ENCODE results near the gene AGAP1. TPM values are rescaled to one million over a fixed set of nuclear protein-coding genes. Genes with fewer than 3 reads are reported as not detected.

Gene AGAP1
- total RNA-seq, 2 experiments from 2014 or later = 0.95 to 1.1 TPM

GRCh38 chr2:235514627-235515363 is 21.0 kb downstream of the AGAP1 start:
- intact Hi-C loops (cut with micrococcal nuclease) = no loop called here
- H3K27me3 Mint-ChIP-seq (ENCODE audit: low read depth) = peaks cover 10% of the 10 kb centered on the region
- H3K36me3 Mint-ChIP-seq (ENCODE audit: low read depth) = no peaks in the 10 kb centered on the region
- DNase-seq = no peak
- H3K9me3 Mint-ChIP-seq = peaks cover 4% of the 10 kb centered on the region
- no peaks in the 10 kb centered on the region for H3K4me1 Mint-ChIP-seq (ENCODE audit: low read depth)
- CTCF ChIA-PET = interaction anchor here (0.5 kb wide), 1 partner anchor 928 kb away, joined by 3 read pairs; no protein-coding TSS in a partner anchor
- H3K4me3 Mint-ChIP-seq = no peak overlapping the region
- H3K27ac Mint-ChIP-seq = no peak overlapping the region

- Mint-ChIP-seq H3K27ac (no peak overlapping the region), H3K27me3 (ENCODE audit: low read depth) (peaks cover 10% of the 10 kb centered on the region), H3K9me3 (peaks cover 3% of the 10 kb centered on the region), H3K4me3 (no peak overlapping the region), H3K4me1 (ENCODE audit: low read depth) (no peaks in the 10 kb centered on the region), H3K36me3 (ENCODE audit: low read depth) (no peaks in the 10 kb centered on the region)
- intact Hi-C loops (cut with micrococcal nuclease) = no loop called here
- DNase-seq = no peak
- CTCF ChIA-PET = no interaction called here
Observed at GRCh38 chr2:235515364-235515742, 21.5 kb downstream of the AGAP1 start.

GRCh38 chr2:235515821-235516220 is 22.0 kb downstream of the AGAP1 start:
- intact Hi-C loops (cut with micrococcal nuclease) = no loop called here
- no peaks in the 10 kb centered on the region for H3K4me1 Mint-ChIP-seq (ENCODE audit: low read depth)
- CTCF ChIA-PET = no interaction called here

GRCh38 chr2:235516257-235516656 is 22.4 kb downstream of the AGAP1 start:
- peaks cover 3% of the 10 kb centered on the region for H3K9me3 Mint-ChIP-seq
- CTCF ChIA-PET = no interaction called here
- DNase-seq = no peak
- intact Hi-C loops (cut with micrococcal nuclease) = no loop called here
- H3K27ac Mint-ChIP-seq = no peak overlapping the region
- H3K4me1 Mint-ChIP-seq (ENCODE audit: low read depth) = no peaks in the 10 kb centered on the region
- H3K4me3 Mint-ChIP-seq = no peak overlapping the region
- peaks cover 9% of the 10 kb centered on the region for H3K27me3 Mint-ChIP-seq (ENCODE audit: low read depth)
- no peaks in the 10 kb centered on the region for H3K36me3 Mint-ChIP-seq (ENCODE audit: low read depth)

More at GRCh38 chr2:235515821-235516220, 22.0 kb downstream of the AGAP1 start:
- H3K27ac Mint-ChIP-seq = no peak overlapping the region
- DNase-seq = no peak
- no peaks in the 10 kb centered on the region for H3K36me3 Mint-ChIP-seq (ENCODE audit: low read depth)
- H3K4me3 Mint-ChIP-seq = no peak overlapping the region
- H3K27me3 Mint-ChIP-seq (ENCODE audit: low read depth) = peaks cover 8% of the 10 kb centered on the region
- peaks cover 3% of the 10 kb centered on the region for H3K9me3 Mint-ChIP-seq

GRCh38 chr2:235518322-235519090 is 24.7 kb downstream of the AGAP1 start:
- peaks cover 3% of the 10 kb centered on the region for H3K9me3 Mint-ChIP-seq
- no peak overlapping the region for H3K27ac Mint-ChIP-seq
- no peaks in the 10 kb centered on the region for H3K36me3 Mint-ChIP-seq (ENCODE audit: low read depth)
- no peak for DNase-seq
- intact Hi-C loops (cut with micrococcal nuclease) = no loop called here
- H3K27me3 Mint-ChIP-seq (ENCODE audit: low read depth) = peaks cover 12% of the 10 kb centered on the region
- H3K4me3 Mint-ChIP-seq = no peak overlapping the region
- no peaks in the 10 kb centered on the region for H3K4me1 Mint-ChIP-seq (ENCODE audit: low read depth)
- CTCF ChIA-PET = no interaction called here

GRCh38 chr2:235520787-235521186 is 26.9 kb downstream of the AGAP1 start:
- Mint-ChIP-seq H3K27me3 (ENCODE audit: low read depth) (peaks cover 9% of the 10 kb centered on the region), H3K4me1 (ENCODE audit: low read depth) (no peaks in the 10 kb centered on the region), H3K4me3 (no peak overlapping the region), H3K27ac (no peak overlapping the region), H3K9me3 (no peaks in the 10 kb centered on the region), H3K36me3 (ENCODE audit: low read depth) (no peaks in the 10 kb centered on the region)
- intact Hi-C loops (cut with micrococcal nuclease) = no loop called here
- CTCF ChIA-PET = no interaction called here
- no peak for DNase-seq

GRCh38 chr2:235521844-235522243 is 28.0 kb downstream of the AGAP1 start:
- intact Hi-C loops (cut with micrococcal nuclease) = no loop called here

GRCh38 chr2:235523021-235523420 is 29.2 kb downstream of the AGAP1 start:
- H3K4me1 Mint-ChIP-seq (ENCODE audit: low read depth) = no peaks in the 10 kb centered on the region

More at GRCh38 chr2:235521844-235522243, 28.0 kb downstream of the AGAP1 start:
- H3K36me3 Mint-ChIP-seq (ENCODE audit: low read depth) = no peaks in the 10 kb centered on the region
- H3K4me3 Mint-ChIP-seq = no peak overlapping the region
- no peak for DNase-seq
- H3K4me1 Mint-ChIP-seq (ENCODE audit: low read depth) = no peaks in the 10 kb centered on the region
- CTCF ChIA-PET = interaction anchor here (0.7 kb wide), 1 partner anchor 127 kb away, joined by 3 read pairs; no protein-coding TSS in a partner anchor
- H3K27me3 Mint-ChIP-seq (ENCODE audit: low read depth) = peaks cover 9% of the 10 kb centered on the region
- no peaks in the 10 kb centered on the region for H3K9me3 Mint-ChIP-seq
- no peak overlapping the region for H3K27ac Mint-ChIP-seq

GRCh38 chr2:235523486-235524150 is 29.8 kb downstream of the AGAP1 start:
- Mint-ChIP-seq H3K27me3 (ENCODE audit: low read depth) (peaks cover 9% of the 10 kb centered on the region), H3K9me3 (no peaks in the 10 kb centered on the region), H3K4me3 (no peak overlapping the region), H3K36me3 (ENCODE audit: low read depth) (no peaks in the 10 kb centered on the region), H3K4me1 (ENCODE audit: low read depth) (no peaks in the 10 kb centered on the region), H3K27ac (no peak overlapping the region)
- no peak for DNase-seq
- CTCF ChIA-PET = no interaction called here
- intact Hi-C loops (cut with micrococcal nuclease) = no loop called here

More at GRCh38 chr2:235523021-235523420, 29.2 kb downstream of the AGAP1 start:
- no peak overlapping the region for H3K4me3 Mint-ChIP-seq
- H3K27me3 Mint-ChIP-seq (ENCODE audit: low read depth) = peaks cover 9% of the 10 kb centered on the region
- no peak for DNase-seq
- intact Hi-C loops (cut with micrococcal nuclease) = no loop called here
- H3K27ac Mint-ChIP-seq = no peak overlapping the region
- CTCF ChIA-PET = no interaction called here
- no peaks in the 10 kb centered on the region for H3K9me3 Mint-ChIP-seq
- no peaks in the 10 kb centered on the region for H3K36me3 Mint-ChIP-seq (ENCODE audit: low read depth)

GRCh38 chr2:235526166-235526565 is 32.3 kb downstream of the AGAP1 start:
- no peaks in the 10 kb centered on the region for H3K9me3 Mint-ChIP-seq
- CTCF ChIA-PET = no interaction called here
- no peak overlapping the region for H3K4me3 Mint-ChIP-seq
- peaks cover 15% of the 10 kb centered on the region for H3K27me3 Mint-ChIP-seq (ENCODE audit: low read depth)
- DNase-seq = no peak
- no peaks in the 10 kb centered on the region for H3K4me1 Mint-ChIP-seq (ENCODE audit: low read depth)
- no peaks in the 10 kb centered on the region for H3K36me3 Mint-ChIP-seq (ENCODE audit: low read depth)
- H3K27ac Mint-ChIP-seq = no peak overlapping the region
- intact Hi-C loops (cut with micrococcal nuclease) = no loop called here

- Mint-ChIP-seq H3K4me1 (ENCODE audit: low read depth) (no peaks in the 10 kb centered on the region), H3K9me3 (no peaks in the 10 kb centered on the region), H3K4me3 (no peak overlapping the region), H3K27ac (no peak overlapping the region), H3K36me3 (ENCODE audit: low read depth) (no peaks in the 10 kb centered on the region), H3K27me3 (ENCODE audit: low read depth) (peaks cover 11% of the 10 kb centered on the region)
- intact Hi-C loops (cut with micrococcal nuclease) = no loop called here
- CTCF ChIA-PET = no interaction called here
- no peak for DNase-seq
Observed at GRCh38 chr2:235527806-235528469, 34.1 kb downstream of the AGAP1 start.

- no peak for DNase-seq
- Mint-ChIP-seq H3K4me1 (ENCODE audit: low read depth) (no peaks in the 10 kb centered on the region), H3K27ac (no peak overlapping the region), H3K27me3 (ENCODE audit: low read depth) (peaks cover 11% of the 10 kb centered on the region), H3K9me3 (no peaks in the 10 kb centered on the region), H3K36me3 (ENCODE audit: low read depth) (no peaks in the 10 kb centered on the region), H3K4me3 (no peak overlapping the region)
- CTCF ChIA-PET = no interaction called here
- intact Hi-C loops (cut with micrococcal nuclease) = no loop called here
Observed at GRCh38 chr2:235529621-235530020, 35.8 kb downstream of the AGAP1 start.

Data from activated naive CD4-positive, alpha-beta T cell treated with anti-CD3 and anti-CD28 coated beads for 36 hours (primary cell).